HEK293 (cell line): Measurements from ENCODE around the gene SLC16A6.

Experiments
- YY1 ChIP-seq: fragments of 450-650 bp; formaldehyde crosslinking; IDR thresholded peaks from 2 replicates; pipeline ENCODE4 v1.5.1; 2018; ENCODE audit warnings: missing biosample characterization, missing genetic modification characterization
- ZNF121 ChIP-seq: fragments of 450-650 bp; formaldehyde crosslinking; IDR thresholded peaks from 2 replicates; pipeline ENCODE4 v1.5.1; 2016; ENCODE audit warnings: missing biosample characterization, missing genetic modification characterization
- ZNF266 ChIP-seq: fragments of 450-650 bp; formaldehyde crosslinking; IDR thresholded peaks from 2 replicates; pipeline ENCODE4 v1.5.1; 2016; ENCODE audit warnings: missing biosample characterization, missing genetic modification characterization, low read depth
- ZNF335 ChIP-seq: fragments of 450-650 bp; formaldehyde crosslinking; conservative IDR thresholded peaks from 2 replicates; pipeline ENCODE4 v1.5.1; 2016; ENCODE audit warnings: missing biosample characterization, missing genetic modification characterization
- ZNF510 ChIP-seq: fragments of 450-650 bp; formaldehyde crosslinking; IDR thresholded peaks from 2 replicates; pipeline ENCODE4 v1.5.1; 2018; ENCODE audit warnings: mild to moderate bottlenecking, missing genetic modification characterization, missing biosample characterization; ENCODE audit not compliant: insufficient replicate concordance
- ZNF530 ChIP-seq: fragments of 450-650 bp; formaldehyde crosslinking; IDR thresholded peaks from 2 replicates; pipeline ENCODE4 v1.5.1; 2016; ENCODE audit warnings: low read depth, missing biosample characterization, missing genetic modification characterization
- TF ChIP-seq, protein P1 (sequence below): fragments of 450-650 bp; formaldehyde crosslinking; IDR thresholded peaks from 2 replicates; pipeline ENCODE4 v1.5.1; 2016; ENCODE audit warnings: missing biosample characterization, missing genetic modification characterization
- TF ChIP-seq, protein P2 (sequence below): fragments of 450-650 bp; formaldehyde crosslinking; IDR thresholded peaks from 2 replicates; pipeline ENCODE4 v1.5.1; 2016; ENCODE audit warnings: missing biosample characterization, missing genetic modification characterization
- TF ChIP-seq, protein P3 (sequence below): fragments of 450-650 bp; formaldehyde crosslinking; IDR thresholded peaks from 2 replicates; pipeline ENCODE4 v1.5.1; 2016; ENCODE audit warnings: missing biosample characterization, missing genetic modification characterization

DNA sequence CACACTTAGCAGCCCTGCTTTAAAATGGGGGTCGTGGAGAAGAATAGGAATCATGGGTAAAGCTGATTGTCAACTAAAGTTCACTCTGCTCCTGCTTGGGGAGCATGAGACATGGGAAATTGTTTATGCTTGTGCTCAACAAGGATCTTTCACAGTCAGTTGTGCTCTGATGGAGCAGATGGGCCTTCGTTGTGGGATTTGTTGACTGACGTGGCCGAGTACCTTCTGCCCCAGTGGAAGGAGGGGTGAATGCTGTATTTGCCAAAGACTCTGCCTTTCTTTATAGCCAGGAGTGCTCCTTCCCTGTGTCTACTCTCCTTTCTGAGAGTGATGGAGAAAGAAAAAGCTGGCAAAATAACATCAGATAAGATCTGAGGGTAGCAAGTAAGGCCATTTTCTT is 11.7 kb upstream of the SLC16A6 start:
- TF ChIP-seq ZNF266 (tag by site-specific recombination) = no peak
- no peak for TF ChIP-seq ZNF530 (tag by site-specific recombination)
- TF ChIP-seq, protein P1, sequence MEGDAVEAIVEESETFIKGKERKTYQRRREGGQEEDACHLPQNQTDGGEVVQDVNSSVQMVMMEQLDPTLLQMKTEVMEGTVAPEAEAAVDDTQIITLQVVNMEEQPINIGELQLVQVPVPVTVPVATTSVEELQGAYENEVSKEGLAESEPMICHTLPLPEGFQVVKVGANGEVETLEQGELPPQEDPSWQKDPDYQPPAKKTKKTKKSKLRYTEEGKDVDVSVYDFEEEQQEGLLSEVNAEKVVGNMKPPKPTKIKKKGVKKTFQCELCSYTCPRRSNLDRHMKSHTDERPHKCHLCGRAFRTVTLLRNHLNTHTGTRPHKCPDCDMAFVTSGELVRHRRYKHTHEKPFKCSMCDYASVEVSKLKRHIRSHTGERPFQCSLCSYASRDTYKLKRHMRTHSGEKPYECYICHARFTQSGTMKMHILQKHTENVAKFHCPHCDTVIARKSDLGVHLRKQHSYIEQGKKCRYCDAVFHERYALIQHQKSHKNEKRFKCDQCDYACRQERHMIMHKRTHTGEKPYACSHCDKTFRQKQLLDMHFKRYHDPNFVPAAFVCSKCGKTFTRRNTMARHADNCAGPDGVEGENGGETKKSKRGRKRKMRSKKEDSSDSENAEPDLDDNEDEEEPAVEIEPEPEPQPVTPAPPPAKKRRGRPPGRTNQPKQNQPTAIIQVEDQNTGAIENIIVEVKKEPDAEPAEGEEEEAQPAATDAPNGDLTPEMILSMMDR (tag by site-specific recombination) = no peak
- TF ChIP-seq, protein P2, sequence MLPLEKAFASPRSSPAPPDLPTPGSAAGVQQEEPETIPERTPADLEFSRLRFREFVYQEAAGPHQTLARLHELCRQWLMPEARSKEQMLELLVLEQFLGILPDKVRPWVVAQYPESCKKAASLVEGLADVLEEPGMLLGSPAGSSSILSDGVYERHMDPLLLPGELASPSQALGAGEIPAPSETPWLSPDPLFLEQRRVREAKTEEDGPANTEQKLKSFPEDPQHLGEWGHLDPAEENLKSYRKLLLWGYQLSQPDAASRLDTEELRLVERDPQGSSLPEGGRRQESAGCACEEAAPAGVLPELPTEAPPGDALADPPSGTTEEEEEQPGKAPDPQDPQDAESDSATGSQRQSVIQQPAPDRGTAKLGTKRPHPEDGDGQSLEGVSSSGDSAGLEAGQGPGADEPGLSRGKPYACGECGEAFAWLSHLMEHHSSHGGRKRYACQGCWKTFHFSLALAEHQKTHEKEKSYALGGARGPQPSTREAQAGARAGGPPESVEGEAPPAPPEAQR = no peak
- TF ChIP-seq YY1 (tag by site-specific recombination) = no peak
- TF ChIP-seq ZNF121 (tag by site-specific recombination) = no peak
- TF ChIP-seq ZNF510 (tag by site-specific recombination) = no peak
- TF ChIP-seq, protein P3, sequence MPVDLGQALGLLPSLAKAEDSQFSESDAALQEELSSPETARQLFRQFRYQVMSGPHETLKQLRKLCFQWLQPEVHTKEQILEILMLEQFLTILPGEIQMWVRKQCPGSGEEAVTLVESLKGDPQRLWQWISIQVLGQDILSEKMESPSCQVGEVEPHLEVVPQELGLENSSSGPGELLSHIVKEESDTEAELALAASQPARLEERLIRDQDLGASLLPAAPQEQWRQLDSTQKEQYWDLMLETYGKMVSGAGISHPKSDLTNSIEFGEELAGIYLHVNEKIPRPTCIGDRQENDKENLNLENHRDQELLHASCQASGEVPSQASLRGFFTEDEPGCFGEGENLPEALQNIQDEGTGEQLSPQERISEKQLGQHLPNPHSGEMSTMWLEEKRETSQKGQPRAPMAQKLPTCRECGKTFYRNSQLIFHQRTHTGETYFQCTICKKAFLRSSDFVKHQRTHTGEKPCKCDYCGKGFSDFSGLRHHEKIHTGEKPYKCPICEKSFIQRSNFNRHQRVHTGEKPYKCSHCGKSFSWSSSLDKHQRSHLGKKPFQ (tag by site-specific recombination) = no peak
- TF ChIP-seq ZNF335 (tag by site-specific recombination) = no peak
